HG03280 (cell line): ENCODE measurements around the gene BOLA1.
"Not testable (repeated sequence)": the region's sequence is repeated elsewhere in the genome, so short reads cannot be mapped to it uniquely, and the experiment has no call there.

Experiments used
- ATAC-seq: cut with Tn5 transposase; IDR thresholded peaks from one replicate; pipeline ENCODE4 v1.9.1; 2021; ENCODE audit warnings: mild to moderate bottlenecking, moderate library complexity; ENCODE audit not compliant: unreplicated experiment

BOLA1 gene

GRCh38 chr1:149927563-149928400, 28.4 kb downstream of the BOLA1 start, which contains the start of gene SF3B4:
SF3B4 (minus strand) TSS chr1:149927803; CDS start chr1:149927759, 44 bp downstream.
- peak; percentile 95 for ATAC-seq

- ATAC-seq, result no peak
Observed at GRCh38 chr1:149928401-149928724, 29.0 kb downstream of the BOLA1 start.

- no peak for ATAC-seq
Observed at GRCh38 chr1:149929856-149930255, 30.5 kb downstream of the BOLA1 start.

GRCh38 chr1:149931212-149931790, 31.9 kb downstream of the BOLA1 start:
- ATAC-seq, result no peak

- no peak for ATAC-seq
Observed at GRCh38 chr1:149932474-149932873, 33.1 kb downstream of the BOLA1 start.

GRCh38 chr1:149933208-149933607, 33.8 kb downstream of the BOLA1 start:
- no peak for ATAC-seq

GRCh38 chr1:149934356-149934755, 35.0 kb downstream of the BOLA1 start:
- ATAC-seq, result no peak

- ATAC-seq, result no peak
Observed at GRCh38 chr1:149936170-149936991, 37.0 kb downstream of the BOLA1 start, which contains the start of gene MTMR11. MTMR11 (minus strand) TSS chr1:149936879; CDS start chr1:149936647, 232 bp downstream.

- no peak for ATAC-seq
Observed at GRCh38 chr1:149936992-149937705, 37.8 kb downstream of the BOLA1 start.

- no peak for ATAC-seq
Observed at GRCh38 chr1:149937759-149938158, 38.4 kb downstream of the BOLA1 start.

- not testable (repeated sequence) for ATAC-seq
Observed at GRCh38 chr1:149938668-149939003, 39.3 kb downstream of the BOLA1 start.

- no peak for ATAC-seq
Observed at GRCh38 chr1:149940427-149940826, 41.1 kb downstream of the BOLA1 start.

GRCh38 chr1:149942207-149942606, 42.8 kb downstream of the BOLA1 start:
- ATAC-seq, result no peak

GRCh38 chr1:149942885-149943284, 43.5 kb downstream of the BOLA1 start:
- no peak for ATAC-seq

GRCh38 chr1:149945206-149945605, 45.8 kb downstream of the BOLA1 start:
- no peak for ATAC-seq

- no peak for ATAC-seq
Observed at GRCh38 chr1:149949911-149950310, 50.5 kb downstream of the BOLA1 start.
